GM21723 (cell line): ENCODE measurements around the gene SMOC2.

Experiments
- ATAC-seq: cut with Tn5 transposase; IDR thresholded peaks from one replicate; pipeline ENCODE4 v1.9.1; 2021; ENCODE audit warnings: mild to moderate bottlenecking, moderate library complexity; ENCODE audit not compliant: unreplicated experiment

Gene SMOC2

DNA sequence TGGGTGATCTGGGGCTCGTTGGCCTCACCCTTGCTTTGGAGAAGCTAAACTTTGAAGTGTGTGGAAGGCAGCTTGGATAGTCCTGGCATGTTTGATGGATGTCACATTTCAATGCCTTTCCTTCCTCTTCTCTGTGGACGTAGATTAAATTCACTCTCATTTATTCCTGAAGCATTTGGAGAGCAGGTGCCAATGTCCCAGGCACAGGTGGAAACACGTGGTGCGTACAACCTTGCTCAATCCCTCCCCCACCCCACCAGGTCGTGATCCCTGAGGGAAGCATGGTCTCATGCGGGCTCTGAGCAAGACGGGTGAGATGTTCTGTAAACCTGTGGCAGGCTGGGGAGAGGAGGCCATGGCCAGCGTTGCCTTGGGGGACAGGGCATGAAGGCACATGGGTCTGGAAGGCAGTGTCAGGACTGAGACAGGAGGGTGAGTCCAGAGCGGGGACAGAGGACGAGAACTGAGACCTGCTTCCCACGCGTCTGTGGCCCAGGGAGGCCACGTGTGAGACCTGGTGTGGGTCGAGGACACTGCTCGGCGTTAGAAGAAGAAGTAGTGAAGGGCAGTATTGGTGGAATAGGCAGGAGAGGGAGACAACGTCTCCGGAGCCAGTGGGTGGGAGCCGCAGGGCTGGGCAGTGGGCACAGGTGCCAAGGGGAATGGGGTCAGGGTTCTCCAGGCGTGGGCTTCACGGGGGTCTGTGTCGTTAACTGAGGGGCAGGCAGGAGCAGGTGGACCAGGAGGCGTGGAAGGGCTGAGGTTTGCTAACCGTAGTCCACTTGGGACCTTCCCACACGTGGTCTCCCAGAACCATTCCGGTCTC lies 34.4 kb downstream of the SMOC2 start:
- no peak for ATAC-seq

DNA sequence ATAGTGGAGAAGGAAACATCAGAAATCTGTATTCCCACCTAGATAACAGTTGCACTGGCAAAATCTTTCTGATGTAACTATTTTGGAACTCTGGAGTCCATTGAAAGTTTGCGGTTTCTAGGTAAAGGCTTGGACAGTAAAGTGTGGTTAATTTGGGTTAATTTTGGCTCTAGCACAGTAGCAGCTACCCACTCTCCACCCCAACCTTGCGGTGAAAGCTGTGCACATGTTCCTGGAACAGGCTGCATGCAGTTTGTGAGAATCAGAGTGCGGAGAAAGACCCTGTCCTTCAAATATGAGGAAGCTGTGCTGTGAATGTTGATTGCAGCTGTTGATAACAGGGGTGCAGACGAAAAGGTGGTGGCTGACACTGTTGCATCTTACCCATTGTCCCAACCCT lies 38.4 kb downstream of the SMOC2 start:
- ATAC-seq, result no peak

DNA sequence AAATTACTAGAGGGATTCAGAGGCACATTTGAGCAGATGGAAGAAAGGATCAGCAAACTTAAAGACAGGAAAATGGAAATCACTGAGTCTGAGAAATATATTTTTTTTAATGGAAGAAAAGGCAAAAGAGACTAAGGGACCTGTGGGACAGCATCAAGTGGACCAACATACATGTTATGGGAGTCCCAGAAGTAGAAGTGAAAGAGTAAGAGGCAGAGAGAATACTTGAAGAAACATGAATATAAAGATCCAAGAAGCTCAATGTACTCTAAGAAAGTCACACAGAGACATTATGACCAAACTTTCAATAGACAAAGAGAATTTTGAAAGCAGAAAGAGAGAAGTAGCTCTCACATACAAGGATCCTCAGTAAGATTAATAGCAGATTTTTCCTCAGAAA lies 39.5 kb downstream of the SMOC2 start:
- no peak for ATAC-seq

DNA sequence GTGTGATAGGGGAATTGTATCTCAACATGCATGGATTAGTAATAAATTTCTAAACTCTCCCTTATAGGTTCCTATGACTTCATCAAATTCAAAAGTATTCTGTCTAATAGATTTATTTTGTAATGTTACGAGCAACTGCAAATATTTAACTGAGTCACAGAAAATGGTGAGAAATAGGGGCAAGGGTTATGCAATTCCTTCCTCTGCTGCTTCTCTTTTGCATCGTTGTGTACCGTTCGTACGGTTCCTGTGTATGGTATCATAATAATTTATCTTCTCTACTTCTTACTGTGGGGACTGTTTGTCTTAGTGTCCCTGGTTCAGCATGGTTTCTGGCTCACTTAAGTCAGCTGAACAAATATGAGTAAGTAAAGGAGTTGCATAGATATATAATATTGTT lies 44.8 kb downstream of the SMOC2 start:
- ATAC-seq, result no peak

DNA sequence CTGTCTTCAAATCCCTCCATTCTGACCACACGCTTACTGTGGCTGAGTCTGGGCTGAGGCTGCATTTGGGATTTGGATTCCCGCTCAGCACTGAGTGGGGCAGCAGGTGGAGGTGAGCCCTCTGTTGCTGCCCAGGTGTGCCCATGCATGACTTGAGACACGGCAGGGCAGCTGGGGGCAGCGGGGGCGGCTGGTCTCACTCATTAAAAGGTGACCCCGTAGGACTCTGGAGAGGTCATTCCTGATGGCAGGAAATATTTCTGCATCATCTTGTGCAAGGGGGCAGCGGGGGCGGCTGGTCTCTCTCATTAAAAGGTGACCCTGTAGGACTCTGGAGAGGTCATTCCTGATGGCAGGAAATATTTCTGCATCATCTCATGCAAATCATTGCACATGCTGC lies 49.8 kb downstream of the SMOC2 start:
- no peak for ATAC-seq

DNA sequence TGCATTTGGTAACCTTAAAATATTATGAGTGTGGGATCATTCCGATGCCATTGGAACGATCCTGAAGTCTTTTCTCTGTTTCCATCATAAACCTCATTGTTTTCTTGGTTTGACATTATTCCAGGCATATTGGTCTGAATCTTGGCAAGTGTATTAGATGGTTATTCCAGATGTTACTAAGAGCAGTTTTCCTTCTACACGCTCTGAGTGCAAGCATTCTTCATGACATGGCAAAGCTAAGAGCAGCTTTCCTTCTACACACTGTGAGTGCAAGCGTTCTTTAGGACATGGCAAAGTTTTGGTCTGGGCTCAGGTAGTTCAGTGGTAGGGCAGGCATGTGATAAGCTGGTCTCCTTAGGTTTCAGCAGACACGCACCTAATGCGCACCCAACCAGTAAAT lies 53.0 kb downstream of the SMOC2 start:
- no peak for ATAC-seq

DNA sequence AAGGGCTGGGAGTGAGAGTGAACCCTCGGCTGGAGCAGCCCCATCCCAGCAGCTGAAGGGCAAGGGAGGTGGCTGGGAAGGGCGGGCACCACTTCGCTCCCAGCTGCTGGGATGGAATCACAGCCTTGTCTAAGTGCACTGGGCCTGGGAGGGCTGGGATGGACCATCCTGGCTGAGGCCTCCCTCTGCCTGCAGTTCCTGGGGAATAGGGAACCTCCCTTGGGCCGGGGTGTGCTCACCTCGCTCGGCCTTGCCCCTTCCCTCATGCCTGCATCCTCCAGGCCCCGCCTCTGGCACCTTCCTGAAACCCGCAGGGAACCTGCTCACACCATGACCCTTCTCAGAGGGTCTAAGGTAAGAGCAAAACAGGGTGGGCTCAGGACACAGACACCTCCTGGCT lies 53.7 kb downstream of the SMOC2 start:
- no peak for ATAC-seq

DNA sequence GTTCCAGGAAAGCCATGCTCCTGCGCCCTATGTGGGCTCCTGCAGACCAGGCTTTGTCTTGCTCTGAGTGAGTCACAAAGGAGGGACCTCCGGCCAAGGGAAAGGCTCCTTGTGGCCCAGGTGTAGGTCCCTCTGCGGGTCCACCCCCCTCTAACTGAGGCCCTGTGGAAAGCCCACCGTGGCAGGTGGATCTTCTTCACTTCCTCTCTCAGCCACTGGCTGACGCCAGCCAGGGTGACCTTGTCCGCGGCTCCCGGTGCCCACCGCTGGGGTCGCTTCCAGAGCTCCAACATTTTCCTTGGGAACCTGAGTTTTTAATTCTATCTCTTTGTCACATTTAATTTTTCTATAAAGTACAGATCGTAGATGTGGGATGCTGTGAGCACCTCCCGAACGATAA lies 54.1 kb downstream of the SMOC2 start:
- no peak for ATAC-seq

DNA sequence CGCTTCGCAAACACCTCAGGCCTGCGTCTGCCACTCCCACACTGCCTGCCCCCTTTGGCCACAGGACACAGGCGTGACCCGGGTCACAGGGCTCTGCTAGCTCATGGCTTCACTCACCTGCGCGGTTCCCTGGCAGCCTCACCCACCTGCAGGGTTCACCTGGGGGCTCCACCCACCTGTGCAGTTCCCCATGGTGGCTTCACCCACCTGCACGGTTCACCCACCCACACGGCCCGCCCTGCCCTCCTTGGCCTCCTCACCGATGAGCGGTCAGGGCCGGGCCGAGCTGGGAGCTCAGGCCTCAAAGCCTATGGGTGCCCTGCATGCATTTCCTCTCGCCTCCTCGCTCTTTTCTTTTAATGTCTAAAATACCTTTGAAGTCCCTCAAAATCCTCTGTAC lies 54.7 kb downstream of the SMOC2 start:
- no peak for ATAC-seq

DNA sequence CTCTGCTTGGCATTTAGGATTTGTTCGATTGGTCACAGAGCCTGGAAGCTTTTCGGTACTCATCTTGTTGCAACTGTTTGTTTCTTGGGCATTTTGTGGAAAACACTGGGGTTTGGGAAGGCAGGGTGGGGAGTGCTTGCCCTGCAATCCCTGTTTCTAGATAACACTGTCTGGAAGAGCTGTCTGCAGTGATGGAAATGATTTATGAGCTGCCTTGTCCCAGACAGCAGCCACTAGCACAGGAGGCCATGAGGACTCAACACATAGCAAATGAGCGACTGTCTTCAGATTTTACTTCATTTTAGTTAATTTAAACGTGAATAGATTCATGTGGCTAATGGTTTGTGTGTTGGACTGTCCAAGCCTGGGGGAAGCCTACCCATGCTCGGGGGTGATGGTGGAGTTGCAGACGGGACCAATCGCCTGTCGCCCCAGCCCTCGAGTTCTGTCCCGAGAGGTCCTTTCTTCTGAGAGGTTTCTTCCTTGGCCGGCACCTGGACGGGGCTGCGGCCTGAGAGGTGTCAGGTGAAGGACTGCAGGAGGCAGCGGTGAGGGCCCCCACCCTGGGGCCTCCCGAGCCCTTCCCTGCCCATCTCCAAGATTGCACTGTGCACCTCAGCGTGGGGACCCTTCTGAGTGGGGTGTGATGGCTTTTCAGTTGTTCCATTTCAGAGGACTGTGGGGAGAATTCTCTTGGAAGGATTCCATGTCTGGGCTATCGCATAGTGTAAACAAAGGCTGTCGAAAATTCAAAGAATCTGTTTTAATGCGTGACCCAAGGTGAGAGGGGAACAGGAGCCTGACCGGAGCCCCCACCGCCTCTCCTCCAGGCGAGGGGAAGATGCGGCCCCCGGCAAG lies 55.4 kb downstream of the SMOC2 start:
- no peak for ATAC-seq

DNA sequence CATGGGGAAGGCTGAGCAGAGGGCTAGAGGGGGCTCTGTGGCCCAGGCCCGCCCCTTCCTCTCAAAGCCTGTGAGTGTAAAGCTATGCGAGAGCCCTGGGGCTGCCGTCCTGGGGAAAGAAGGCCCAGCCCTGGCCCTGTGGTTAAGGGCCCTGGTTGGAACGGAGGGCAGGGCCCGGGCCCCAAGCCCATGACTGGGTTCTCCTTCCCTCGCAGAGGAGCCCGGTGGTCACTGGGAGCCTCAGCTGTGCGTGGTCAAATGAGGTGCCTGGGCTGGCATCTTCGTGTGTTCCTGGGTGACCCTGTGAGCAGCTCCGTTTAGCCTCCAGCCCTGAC lies 56.0 kb downstream of the SMOC2 start:
- ATAC-seq, result no peak

DNA sequence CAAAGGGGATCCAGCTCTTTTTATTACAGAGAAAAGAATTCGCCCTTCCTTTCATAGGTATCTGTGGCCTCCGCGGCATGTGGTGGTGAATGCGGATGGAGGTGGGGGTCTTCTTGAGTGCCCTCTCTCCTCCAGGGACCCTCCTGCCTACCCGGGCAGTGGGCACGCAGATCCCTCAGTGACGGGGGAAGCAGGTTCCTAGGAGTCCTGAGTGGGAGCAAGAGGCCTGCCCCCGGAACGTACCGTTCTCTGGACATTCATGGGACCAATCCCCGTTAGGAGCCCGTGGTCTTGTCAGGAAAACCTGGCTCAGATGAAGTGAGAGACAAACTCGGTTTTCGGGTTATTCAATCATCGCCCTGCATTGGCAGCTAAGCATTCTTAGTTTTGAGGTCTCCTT lies 56.4 kb downstream of the SMOC2 start:
- ATAC-seq, result no peak

DNA sequence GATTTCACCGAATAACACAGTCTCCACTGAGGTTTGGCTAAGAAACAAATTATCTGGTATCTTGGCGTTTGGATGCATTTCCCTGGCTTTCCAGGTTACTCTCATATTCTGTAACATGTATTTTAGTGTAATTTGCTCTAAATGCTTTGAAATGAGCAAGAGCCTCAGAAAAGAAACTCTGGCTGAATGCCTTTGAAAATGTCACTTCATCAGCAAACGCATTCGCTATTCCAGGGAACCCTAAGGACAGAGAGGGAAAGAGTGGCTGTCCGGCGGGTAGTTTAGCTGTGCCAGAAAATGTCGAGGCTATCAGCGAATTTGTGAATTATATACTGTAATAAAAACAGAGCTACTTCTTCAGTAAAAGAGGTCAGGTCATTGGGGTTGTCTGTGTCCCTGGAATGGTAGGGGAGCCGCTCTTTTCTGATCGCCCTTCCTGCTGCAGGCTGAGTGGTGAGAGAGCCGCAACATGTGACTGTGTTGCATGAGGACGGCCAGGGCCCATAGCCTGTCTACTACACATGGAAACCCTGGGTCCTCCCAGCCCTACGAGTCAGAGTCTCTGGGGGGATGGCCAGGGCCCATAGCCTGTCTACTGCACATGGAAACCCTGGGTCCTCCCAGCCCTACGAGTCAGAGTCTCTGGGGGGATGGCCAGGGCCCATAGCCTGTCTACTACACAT lies 57.3 kb downstream of the SMOC2 start:
- ATAC-seq, result no peak

DNA sequence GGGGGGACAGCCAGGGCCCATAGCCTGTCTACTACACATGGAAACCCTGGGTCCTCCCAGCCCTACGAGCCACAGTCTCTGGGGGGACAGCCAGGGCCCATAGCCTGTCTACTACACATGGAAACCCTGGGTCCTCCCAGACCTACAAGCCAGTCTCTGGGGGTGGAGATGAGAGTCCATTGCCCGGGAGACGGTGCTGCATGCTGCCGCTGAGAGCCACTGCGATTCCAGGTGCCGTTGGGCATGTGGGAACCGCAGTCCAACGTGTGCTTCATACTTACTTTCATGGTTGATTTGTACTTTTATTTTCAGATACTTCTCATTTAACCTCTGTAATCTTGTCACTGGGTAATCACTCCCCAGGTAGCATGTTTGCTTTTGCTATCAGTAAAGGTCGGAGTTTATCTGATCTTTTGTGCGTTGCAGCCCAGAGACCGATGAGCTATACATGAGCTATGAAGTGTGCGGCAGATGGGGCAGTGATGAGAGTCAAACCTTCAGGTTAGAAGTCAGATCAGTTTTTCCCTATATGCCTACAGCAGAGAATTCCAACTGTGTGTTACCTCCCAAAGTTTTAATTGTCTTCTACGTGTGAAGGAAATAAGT lies 58.2 kb downstream of the SMOC2 start:
- no peak for ATAC-seq

DNA sequence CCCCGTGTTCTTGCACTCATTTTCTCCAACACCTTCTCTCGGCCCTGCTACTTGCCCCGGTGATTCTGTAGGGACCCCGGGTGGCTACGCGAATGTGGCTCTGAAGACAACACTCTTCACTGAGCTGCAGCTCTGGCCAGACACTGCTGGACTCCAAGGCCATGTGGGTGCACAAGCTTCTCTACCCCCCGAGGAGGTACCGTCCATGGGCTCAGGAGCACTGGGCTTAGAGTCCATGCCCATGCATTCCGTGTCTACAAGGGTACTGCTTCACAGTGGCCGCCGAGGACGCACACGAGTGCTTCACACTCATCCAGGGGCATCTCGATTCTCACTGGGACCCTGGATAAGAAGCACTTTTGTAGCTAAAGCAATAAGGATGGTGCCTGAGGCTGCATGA lies 59.5 kb downstream of the SMOC2 start:
- ATAC-seq, result no peak

DNA sequence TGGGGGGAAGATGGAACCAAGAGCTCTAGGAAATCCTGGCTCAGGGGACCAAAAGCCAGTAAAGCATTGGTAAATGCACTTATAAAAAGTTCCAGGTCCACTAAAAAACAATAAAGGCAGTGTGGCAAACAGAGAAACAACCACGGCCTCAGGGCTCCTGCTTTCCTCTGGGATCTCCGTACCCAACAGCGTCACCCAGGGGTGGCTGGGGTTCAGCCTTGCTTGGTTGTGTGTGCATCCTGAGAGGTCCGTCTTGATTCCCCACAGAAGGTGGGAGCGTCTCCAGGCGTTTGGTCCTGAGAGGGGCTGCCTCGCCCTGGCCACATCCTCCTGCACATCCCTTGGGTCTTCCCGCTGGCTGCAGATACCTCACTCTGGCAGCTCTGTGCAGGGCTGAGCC lies 60.6 kb downstream of the SMOC2 start:
- ATAC-seq, result no peak

DNA sequence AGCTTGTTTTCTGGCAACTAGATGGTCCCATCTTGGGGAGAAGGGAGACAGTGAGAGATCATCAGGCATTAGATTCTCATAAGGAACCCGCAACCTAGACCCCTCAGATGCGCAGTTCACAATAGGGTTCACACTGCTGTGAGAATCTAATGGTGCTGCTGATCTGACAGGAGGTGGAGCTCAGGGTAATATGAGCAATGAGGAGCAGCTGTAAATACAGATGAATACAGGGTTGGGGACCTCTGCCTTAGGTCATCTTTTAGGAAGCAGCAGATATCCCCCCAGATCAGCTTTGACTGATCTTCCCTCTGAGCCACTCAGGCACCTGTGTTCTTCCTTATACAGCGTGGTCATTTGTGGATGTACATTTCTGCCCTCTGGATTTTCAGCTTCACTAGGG lies 63.4 kb downstream of the SMOC2 start:
- ATAC-seq, result no peak

DNA sequence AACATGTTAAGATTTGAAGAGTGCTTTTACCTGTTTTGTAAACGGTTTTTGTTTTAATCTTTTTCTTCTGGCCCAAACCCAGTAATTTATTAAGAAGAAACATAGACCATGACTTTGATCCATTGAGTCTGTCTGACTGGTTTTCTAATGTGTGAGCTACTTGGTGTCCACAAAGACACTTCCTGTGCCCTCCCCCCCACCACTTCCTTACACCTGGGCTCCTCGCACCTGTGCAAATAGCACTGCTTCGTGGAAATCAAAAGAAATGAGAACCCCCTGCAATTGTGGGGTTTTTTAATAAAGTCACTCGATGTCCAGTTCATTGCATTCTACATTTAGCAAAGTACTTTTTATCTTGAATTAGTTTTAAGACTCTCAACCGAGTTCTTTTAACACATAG lies 65.5 kb downstream of the SMOC2 start:
- no peak for ATAC-seq

DNA sequence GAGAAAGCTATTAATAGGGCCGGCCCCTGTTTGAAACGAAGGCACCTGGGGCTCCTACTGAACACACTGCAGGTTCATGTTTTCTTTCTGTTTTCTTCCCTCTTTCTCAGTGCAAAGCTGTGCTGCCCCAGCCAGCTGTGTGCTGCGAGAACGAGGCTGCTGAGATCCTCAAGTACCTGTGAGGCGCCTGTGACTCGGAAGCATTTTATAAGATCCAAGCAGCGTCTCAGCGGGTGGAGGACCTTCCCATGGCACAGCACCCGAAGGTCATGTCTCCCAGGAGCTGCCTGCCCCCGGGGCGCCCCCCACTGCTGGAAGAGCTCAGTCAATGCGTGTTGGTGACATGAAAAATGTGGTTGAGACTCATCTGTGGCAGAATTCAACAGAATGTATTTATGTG lies 66.3 kb downstream of the SMOC2 start:
- ATAC-seq, result no peak

DNA sequence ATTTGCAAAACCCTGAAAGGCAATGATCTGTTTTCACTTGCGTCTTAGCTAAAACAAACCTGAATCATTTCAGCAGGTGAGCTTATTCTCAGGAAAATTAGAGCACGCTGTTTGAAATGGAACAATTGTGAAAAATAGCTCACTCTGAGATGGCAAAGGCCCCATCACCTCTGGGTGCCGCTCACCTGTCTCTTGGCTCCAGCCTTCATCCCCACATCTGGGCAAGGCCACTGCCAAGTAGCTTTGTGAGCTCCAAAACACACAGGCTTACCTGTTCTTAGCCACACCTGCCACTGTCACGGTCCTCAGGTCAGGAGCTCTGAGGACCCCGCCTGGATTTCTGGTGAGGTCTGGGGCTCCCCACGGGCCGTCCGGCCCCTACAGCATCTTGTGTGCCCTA lies 66.7 kb downstream of the SMOC2 start:
- ATAC-seq, result no peak

DNA sequence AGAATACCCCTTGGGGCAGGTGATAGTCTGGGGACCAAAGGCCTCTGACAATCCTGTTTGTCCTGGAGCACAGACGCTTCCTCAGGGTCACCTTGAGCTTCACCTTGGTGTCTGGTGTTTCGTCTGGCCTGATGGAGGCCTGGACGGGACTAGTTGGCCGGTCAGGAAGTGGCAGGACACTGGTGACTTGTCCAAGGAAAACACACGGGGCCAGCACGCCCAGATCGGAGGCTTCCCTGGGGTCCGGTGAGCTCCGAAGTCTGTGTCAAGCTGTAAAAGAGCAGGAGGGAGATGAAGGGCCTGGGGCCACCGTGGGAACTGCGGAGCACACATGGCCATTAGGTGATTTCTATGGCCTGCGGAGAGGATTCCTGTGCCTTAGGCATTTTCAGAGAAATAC lies 67.9 kb downstream of the SMOC2 start:
- ATAC-seq, result no peak

DNA sequence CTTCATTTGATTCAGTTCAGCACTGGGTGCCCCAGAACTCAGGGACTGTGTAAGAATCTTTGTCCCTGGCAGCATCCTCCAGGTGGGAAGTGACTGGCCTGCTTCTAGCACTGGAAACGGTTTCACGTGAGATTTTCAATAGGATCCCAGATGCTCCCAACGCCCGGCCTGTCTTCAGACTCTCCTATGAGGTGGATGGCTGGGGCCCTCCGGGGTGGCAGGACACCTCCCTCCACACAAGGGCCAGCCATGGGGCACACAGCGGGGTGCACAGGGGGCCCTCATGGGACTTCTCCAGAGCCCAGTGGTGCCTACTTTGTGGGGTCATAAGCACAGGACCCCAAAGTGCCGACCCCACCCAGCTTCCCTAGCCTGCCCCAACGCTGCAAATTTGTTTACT lies 72.8 kb downstream of the SMOC2 start:
- no peak for ATAC-seq
